GM18861 (cell line): ENCODE measurements around the gene SIRPG.
"Not testable (repeated sequence)": the region's sequence is repeated elsewhere in the genome, so short reads cannot be mapped to it uniquely, and the experiment has no call there.

ENCODE experiments used
- ATAC-seq: cut with Tn5 transposase; IDR thresholded peaks from one replicate; pipeline ENCODE4 v1.9.1; 2021; ENCODE audit not compliant: unreplicated experiment

Gene SIRPG

DNA sequence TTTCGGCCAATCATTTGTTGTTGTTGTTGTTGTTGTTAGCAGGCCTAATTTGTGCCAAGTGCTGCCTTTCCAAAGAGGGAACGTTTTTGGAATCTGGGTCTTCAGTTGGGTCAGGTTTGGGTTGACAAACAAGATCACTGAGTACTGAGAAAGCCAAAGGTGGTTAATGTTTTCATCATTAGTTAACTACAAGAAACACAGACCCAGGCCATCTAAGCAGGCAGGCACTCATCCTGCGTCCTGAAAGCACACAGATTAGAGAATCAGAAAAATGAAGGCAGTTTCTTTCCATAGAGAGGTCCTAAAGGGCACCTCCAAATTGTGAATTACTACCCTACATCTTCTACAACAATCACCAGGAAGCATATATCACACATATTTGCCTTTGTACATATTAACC lies 15.1 kb upstream of the SIRPG start:
- no peak for ATAC-seq

DNA sequence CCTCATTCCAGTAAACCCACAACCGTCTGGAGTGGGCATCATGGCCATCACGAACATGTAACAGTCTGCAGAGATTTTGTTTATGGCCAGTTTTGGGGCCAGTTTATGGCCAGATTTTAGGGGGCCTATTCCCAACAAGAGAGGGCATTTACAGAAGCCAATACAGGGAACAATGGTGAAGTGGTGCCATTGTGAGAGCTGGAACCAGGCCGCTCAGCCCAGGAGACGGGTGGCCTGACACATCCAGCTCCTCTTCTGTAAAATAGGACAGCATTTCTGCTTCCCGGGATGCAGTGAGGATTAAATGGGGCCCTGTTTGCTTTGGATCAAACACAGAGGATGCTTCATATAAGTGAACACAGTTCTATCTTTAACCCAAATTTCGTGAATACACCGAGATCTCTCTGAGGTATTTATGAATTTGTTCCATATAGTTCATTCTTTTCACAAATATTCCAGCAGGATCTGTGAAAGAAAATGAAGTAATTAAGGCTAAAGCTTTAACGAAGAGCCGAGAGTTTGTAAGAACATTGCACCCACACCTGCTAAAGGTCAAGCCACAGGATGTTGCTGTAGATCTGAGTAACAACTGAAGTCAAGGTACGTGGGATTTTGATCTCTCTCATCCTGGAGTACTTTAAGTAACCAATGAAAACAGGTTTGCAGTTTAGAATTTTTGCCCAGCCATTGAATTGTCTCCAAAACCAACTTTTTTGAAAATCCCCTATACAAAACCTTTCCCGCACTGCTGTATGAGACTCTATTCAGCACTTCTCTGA lies 14.5 kb upstream of the SIRPG start:
- no peak for ATAC-seq

DNA sequence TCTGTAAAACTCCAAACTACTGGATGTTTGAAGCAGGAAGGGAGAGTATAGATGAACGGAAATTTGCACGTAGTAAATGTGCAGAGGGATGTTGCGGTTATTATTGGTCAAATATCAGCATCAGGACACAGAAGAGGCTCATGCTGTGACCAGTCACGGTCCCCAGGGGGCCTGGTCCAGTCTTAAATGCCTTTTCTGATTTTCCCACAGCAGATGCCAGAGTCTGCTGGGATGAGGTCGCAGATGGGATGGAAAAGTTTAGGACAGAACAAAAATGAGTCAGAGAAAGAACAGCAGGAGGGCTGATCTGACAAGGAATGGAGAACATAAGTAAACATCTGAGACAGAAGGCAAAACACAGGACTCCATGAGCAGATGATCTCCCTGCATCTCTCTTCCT lies 11.7 kb upstream of the SIRPG start:
- ATAC-seq, result no peak

DNA sequence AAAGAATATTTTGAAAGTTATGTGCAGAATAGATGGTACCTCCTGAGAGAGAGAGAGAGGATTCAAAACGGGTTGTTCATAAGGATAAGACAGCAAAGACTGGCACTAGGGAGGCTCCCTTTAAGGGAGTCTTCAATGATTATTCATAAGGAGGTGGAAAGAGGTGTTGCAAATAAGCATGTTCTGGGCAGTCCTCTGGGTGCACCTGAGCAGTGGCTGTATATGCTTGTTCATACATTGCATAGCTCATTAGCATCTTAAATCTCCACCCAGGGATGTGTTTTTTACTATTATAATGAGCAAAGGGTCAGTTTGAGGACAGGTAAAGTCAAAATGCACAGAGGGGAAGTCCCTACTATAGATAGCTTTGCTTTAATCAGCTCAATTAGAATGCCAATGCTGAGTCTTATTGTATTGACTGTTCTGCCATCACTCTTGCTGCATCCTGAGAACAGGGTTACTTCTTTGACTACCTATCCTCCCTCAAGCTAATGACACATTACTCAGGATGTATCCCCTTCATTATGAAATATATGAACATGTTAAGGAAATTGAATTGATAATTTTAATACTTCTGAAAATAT lies 10.0 kb upstream of the SIRPG start:
- ATAC-seq, result no peak

DNA sequence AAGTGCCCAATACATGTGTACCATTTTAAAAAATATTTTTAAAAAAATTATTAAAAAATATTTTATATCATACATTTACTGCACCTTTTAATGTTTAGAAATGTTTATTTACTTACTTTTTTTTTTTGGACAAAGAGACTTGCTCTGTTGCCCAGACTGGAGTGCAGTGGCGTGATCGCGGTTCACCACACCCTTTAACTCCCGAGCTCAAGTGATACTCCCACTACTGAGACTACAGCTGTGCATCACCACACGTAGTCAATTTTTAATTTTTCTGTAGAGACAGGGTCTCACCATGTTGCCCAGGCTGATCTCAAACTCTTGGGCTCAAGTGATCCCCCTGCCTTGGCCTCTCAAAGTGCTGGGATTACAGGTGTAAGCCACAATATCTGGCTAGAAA lies 9.2 kb upstream of the SIRPG start:
- ATAC-seq, result no peak

DNA sequence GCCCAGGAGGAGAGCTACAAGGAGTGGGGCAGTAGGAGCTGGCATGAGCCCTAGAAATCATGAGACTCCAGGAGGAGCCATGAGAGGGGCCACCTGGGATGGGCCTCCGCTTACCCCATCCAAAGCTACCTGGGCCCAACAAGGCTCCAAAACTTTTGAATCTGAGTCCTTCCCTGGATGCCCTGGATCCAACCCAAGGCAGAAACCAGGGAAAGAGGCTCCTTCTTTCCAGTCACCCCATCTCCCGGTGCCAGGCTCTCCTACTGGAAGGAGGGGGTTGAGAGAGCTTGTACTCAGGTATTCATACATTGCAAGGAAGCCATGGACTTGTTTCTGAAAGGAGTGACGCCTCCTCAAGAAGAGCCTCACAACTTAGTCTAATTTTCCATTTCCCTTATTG lies 7.8 kb upstream of the SIRPG start:
- no peak for ATAC-seq

DNA sequence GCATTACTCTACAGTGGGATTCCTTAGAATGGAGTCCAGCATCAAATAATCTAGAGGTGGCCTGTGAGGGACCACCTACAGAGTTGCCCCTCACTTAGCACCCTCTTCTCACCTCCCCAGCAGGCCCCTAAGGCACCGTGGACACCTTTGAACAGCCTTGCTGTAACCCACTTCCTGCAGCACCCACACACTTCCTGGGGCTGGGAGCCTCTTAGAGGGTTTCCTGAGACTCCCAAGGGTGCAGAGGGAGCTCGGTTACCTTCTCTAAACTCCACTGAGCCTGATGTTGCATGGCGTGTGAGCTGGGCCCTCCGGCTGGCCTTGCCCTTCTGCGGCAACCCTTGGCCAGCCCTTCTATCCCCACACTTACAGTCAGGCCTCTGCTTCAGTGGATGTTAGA lies 7.3 kb upstream of the SIRPG start:
- no peak for ATAC-seq

DNA sequence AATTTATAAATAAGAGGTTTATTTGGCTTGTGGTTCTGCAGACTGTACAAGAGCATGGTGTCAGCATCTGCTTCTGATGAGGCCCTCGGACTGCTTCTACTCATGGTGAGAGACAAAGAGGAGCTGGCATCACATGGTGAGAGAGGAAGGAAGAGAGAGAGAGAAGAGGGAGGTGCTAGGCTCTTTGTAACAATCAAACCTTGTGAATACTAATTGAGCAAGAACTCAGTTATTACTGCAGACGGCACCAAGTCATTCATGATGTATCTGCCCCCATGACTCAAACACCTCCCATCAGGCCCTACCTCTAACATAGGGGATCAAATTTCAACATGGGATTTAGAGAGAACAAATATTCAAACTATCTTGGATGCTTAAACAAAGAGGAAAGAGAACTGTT lies 6.3 kb upstream of the SIRPG start:
- ATAC-seq, result no peak

DNA sequence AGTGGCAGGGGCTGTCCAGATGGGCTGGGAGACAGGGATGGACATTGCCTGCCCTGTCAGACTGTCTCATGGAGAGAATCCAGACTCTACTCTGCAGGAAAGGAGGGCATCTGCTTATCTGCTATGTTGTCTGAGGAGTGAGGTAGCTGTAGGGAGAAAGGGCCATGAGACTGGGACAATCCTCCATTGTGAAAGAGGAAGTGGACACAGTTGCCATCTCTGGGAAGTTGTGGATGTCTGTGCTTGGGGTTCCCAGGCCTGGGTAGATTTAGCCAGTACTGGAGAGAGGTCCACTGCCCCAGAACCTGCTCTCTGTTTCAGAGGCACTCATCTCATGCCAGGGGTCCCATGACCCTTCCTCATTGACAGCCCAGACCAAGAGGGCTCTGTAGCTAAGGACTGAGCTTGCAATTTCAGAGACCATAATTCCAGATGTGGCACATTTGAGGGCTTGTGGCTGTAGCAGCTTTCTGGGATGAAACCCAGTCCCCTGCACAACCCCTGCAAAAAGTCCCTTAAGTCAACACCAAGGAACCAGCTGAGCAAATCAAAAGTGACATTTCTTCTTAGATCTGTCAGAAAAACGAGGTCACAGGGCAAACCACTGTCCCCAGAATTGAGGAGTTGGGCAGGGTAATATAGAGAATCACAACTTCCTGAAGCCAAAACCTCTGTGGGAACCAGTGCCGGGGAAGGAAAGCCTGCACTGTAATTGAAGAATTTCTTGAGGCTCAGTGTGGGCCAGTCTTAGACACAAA lies 4.1 kb upstream of the SIRPG start:
- ATAC-seq, result no peak

DNA sequence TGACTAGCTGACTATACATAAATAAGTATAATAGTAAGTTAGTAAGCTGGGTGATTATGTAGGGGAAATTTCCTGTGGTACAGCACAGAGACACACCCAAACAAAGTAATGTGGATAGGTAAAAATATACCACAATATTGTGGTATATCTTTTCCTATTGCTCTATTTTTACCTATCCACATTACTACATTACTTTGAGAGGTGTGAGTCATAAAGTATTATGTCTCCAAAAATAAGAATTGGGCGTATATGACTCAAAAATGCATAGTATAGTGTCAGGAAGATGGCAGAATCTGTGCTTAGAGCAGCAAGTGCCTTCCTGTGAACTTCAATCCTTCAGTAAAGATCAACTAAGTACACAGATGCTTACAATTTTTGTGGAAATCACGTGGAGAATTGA lies 2.7 kb upstream of the SIRPG start:
- no peak for ATAC-seq

DNA sequence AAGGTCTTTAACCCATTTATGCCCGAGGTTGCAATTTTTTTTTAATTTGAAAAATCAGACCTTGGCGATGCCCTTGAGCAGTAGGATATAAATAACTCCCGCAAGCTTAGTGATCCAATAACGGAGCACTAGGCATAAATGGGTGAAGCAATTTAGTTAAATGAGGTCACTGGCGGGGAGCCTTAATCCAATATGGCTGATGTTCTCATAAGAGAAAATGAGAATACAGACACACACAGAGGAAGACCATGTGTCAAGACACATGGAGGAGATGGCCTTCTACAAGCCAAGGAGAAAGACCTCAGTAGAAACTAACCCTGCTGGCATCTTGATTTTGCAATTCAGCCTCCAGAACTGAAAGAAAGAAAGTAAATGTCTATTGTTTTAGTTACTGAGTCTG lies 735 bp downstream of the SIRPG start:
- no peak for ATAC-seq

DNA sequence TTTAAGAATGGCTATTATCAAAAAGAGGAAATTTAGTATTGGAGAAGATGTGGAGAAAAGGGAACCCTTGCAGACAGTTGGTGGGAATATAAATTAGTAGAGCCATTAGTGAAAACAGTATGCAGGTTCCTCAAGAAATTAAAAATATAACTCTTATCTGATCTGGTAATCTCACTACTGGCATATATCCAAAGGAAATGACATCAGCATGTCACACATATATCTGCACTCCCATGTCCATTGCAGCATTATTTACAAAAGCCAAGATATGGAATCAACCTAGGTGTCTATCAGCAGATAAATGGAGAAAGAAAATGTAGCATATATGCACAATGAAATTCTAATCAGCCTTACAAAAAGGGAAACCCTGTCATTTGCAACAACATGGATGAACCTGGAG lies 2.6 kb downstream of the SIRPG start:
- no peak for ATAC-seq

DNA sequence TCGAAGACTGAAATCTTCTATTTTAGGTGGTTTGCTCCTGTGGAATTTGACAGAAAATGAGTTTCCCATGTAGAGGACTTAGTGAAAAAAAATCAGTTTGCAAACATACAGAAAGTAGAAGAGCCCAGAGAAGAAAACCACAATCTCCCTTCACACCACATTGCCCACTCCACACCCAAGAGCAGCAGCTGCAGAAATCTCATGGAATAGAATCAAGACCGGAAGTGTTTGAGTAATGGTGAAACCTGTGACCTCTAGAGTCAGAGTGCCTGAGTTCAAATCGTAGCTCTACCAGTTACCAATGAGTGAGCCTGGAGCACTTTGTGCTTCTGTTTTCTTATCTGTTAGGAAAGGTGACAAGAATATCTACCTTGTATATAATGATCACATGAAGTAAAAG lies 4.6 kb downstream of the SIRPG start:
- no peak for ATAC-seq

DNA sequence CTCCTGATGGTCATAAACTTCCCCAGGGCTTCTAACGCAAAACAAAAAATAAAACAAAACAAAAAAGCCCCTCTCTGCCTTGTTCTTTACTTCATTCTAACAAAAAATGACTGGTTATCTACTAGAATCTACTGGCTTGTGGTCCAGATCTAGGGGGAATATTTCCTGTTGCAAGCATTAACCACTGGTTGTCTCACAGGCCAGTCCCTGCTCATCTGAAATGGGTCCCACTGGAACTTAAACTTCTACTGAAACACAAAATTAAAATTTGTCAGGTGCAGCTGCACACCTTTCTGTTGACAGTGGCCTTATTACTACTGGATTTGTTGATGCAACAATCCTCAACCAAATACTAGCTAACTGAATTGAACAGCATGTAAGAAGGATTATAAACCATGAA lies 5.5 kb downstream of the SIRPG start:
- ATAC-seq, result no peak

DNA sequence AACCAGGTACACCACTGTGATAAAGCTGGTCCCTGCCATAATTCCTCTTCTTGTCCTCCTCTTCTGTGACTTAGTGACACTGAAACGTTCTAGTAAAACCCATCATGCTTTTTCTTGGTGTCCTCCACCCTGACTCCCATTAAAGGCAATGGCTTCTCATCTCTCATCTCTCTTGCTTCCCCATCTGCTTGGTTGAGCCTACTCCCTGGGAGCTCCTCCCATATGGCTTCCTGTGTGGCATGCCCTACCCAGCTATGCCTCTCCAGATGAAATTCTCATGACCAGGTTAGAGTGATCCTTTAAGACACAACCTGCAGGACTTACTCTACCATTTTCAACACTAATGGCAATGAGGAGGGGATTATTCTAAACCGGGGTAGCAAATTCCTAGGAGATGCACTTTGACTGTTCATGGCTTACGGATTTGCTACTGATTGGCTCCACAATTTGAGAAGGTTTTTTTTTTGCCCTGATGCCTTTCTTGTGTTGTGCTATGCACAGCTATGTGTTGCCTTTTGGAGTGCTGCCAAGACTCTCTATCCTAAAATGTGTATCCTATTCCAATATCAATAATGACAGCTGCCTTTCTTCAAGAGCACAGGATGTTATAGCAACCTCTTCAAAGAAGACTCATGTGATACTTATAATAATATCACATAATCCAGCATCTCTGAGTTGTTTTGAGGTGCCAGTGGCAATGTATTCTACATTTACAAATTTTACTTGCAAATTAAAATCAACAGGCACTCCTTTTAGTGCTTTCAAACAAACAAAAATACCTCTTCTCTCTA lies 6.1 kb downstream of the SIRPG start:
- no peak for ATAC-seq

DNA sequence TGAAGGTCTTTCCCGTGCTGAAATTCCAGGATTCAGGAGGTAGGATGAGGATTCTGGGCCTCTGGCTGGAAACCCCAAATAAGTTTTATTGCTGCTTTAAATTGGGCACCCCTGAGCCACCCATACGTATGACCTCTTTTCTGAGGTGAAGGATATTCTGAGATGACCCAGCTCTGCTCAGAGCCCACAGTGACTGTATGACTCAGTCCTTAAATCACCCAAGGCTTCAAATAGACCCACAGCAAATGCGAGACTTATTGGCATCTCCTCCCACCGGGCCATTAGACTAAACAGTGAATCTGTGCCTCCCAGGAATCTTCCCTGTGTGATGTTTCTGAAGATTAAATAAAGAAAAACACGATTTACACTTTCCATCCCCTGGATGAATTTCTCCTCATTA lies 9.5 kb downstream of the SIRPG start:
- ATAC-seq, result no peak

DNA sequence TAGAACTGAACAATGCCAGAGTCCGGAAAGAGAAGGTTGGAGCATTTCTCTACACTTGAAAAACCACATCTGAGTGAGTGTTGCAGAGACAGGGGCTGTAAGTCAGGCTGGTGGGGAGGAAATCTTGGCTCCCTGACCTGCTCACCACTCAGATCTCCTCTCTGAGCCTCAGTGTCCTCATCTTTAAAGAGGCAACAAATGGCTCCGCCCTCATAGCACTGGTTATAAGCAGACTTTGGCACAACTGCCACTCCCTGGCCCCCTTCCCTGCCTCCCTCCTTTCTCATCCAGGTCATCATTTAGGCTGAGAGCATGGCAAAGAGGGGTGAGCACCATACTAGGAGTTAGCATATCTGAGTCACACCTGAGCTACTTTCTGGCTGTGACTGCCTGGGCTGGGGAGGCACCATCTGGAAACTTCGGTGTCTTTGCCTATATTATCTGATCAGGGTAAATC lies 10.6 kb downstream of the SIRPG start:
- no peak for ATAC-seq

DNA sequence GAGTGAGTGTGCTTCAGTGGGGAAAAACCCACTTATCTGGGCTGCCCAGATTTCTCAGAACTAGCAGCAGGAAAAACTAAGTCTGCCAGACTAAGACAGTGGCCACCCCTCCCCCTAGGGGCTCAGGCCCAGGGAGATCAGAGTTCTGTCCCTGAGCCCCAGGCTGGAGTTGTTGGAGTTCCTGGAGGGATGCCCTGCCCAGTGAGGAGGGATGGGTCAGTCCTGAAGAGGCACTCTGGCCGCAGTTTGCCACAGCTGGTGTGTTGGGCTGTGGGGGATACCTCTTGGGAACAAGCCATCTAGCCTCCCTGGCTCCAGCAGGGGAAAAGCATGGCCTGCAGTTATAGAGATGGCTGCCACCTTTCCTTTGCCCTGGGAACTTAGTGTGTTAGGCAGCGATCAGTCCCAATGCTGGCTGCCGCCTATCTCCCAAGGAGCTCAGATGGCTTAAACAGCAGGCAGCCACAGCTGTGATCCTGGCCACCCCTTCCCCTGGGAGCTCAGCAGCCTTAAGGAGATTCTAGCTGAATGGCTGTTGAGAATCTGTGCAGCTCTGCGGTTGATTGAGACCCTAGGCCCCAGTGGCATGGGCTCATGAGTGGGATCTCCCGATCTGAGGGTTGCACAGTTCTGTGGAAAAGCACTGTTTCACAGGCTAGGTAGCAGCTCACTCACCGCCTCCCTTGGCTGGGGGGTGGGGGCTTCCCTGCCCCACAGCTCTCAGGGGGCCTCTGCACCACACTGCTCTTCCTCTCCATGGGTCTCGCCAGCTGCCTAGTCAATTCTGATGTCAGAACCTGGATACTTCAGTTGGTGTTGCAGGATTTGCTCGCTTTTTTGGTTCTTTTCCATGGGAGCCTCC lies 13.2 kb downstream of the SIRPG start:
- no peak for ATAC-seq

DNA sequence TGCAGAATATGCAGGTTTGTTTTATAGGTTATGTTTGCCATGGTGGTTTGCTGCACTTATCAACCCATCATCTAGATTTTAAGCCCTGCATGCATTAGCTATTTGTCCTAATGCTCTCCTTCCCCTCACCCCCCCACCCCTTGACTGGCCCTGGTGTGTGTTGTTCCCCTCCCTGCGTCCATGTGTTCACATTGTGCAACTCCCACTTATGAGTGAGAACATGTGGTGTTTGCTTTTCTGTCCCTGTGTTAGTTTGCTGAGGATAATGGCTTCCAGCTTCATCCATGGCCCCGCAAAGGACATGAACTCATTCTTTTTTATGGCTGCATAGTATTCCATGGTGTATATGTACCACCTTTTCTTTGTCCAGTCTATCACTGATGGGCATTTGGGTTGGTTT lies 18.9 kb downstream of the SIRPG start:
- not testable (repeated sequence) for ATAC-seq

DNA sequence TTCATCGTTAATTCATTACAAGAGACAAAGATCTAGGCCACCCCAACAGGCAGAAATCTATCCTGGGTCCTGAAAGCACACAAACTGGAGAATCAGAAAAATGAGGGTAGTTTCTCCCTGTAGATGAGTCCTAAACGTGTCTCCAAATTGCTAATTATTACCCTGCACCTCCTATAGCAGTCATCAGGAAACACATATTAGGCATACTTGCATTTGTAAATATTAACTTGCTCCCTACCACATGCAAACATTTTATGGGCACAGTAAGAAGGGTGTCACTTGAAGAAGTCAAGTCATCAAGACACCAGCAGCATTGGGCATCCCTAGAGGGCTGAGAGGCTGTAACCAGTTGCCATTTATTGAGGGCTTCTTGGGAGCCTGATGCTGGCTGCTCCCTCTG lies 19.8 kb downstream of the SIRPG start:
- peak; percentile 73 for ATAC-seq

DNA sequence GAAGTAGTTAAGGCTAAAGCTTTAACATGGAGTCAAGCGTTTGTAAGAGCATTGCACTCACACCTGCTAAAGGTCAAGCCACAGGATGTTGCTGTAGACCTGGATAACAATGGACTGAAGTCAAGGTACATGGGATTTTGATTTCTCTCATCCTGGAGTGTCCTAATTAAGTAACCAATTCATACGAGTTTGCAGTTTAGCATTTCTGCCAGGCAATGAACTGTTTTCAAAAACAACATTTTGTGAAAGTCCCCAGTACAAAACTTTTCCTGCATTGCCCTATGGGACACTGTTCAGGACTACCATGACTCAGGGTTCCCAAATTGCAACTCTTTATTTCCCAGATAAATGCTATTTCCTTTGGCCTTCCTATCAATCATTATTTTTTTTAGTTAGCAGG lies 20.4 kb downstream of the SIRPG start:
- ATAC-seq, result no peak
